HFF-Myc (cell line): Measurements from ENCODE around the gene DIO1.
"Not testable (repeated sequence)": the region's sequence is repeated elsewhere in the genome, so short reads cannot be mapped to it uniquely, and the experiment has no call there.

Experiments used
- DNase-seq: peaks from one replicate; pipeline ENCODE4 v3.0.0-alpha.2; 2011; ENCODE audit warnings: low read depth; ENCODE audit errors: extremely low read depth
- H3K4me3 ChIP-seq: replicated peaks from 2 replicates; pipeline ENCODE4 v1.5.1; 2011; ENCODE audit warnings: low read depth, mild to moderate bottlenecking, control low read depth, low read length
- TF ChIP-seq, protein P1 (sequence below): IDR thresholded peaks from 2 replicates; pipeline ENCODE4 v1.5.1; 2012; ENCODE audit warnings: mild to moderate bottlenecking, low read depth, low read length, control low read depth; ENCODE audit errors: missing control alignments

The DIO1 gene

DNA sequence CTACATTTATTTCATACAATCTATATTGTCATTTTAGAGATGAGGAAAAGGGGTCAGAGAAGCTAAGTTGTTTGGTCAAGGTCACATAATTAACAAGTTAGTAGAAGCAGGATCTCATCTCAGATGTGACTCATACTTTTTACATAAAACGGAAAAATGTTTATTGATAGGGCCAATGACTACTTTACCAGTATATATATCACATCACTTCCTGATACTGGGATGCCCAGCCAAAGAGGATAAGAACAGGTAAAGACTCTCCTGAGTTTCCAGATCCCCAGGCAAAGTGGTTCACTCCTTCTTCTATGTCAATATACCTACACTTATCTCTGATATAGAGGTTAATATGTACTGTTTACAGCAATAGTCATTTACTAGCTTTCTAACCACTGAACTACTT, 25.4 kb upstream of the DIO1 start:
- no peak overlapping the region for H3K4me3 ChIP-seq
- TF ChIP-seq, protein P1, sequence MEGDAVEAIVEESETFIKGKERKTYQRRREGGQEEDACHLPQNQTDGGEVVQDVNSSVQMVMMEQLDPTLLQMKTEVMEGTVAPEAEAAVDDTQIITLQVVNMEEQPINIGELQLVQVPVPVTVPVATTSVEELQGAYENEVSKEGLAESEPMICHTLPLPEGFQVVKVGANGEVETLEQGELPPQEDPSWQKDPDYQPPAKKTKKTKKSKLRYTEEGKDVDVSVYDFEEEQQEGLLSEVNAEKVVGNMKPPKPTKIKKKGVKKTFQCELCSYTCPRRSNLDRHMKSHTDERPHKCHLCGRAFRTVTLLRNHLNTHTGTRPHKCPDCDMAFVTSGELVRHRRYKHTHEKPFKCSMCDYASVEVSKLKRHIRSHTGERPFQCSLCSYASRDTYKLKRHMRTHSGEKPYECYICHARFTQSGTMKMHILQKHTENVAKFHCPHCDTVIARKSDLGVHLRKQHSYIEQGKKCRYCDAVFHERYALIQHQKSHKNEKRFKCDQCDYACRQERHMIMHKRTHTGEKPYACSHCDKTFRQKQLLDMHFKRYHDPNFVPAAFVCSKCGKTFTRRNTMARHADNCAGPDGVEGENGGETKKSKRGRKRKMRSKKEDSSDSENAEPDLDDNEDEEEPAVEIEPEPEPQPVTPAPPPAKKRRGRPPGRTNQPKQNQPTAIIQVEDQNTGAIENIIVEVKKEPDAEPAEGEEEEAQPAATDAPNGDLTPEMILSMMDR, result no peak
- no peak for DNase-seq

DNA sequence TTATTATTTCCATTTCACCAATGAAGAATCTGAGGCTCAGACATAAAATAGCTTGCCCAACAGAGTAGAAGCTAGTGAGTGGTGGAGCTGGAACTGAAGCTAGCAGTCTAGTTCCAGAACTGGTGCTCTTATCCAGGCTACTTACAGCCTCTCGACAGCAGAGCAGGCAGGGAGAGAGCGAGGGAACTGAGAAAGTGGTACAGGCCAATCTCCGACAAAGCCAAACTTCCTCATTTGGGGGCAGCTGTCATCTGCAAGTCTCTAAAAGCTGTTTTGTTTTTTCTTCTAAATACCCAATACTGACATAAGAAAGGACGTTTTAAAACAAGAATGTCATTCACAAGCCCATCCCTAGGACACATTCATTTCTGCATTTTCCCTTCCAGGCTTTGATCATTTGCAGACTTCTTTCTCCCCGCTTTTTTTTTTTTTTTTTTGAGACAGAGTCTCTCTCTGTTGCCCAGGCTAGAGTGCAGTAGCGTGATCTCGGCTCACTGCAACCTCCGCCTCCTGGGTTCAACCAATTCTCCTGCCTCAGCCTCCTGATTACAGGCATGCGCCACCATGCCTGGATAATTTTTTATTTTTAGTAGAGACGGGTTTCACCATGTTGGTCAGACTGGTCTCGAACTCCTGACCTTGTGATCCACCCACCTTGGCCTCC, 24.4 kb upstream of the DIO1 start:
- no peak for DNase-seq
- TF ChIP-seq, protein P1, result no peak
- no peak overlapping the region for H3K4me3 ChIP-seq

DNA sequence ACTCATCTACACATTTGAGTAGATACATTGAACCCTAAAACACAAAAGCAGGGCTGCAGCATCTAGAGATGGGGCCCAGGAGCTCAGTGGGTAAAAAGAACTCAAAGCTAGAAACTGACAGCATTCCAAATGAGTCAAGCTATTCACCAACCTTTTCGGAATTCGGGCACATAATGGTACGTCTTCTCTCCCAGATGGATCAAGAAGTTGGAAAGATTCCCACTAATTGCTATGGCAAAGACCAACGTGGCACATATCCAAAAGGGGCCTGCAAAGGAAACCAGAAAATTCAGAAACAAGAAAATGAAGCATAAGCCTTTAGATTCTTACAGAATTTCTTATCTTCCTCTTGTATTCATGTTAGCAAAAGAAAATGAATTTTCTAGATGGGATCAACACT, 22.8 kb upstream of the DIO1 start:
- no peak overlapping the region for H3K4me3 ChIP-seq
- no peak for DNase-seq
- TF ChIP-seq, protein P1, result no peak

DNA sequence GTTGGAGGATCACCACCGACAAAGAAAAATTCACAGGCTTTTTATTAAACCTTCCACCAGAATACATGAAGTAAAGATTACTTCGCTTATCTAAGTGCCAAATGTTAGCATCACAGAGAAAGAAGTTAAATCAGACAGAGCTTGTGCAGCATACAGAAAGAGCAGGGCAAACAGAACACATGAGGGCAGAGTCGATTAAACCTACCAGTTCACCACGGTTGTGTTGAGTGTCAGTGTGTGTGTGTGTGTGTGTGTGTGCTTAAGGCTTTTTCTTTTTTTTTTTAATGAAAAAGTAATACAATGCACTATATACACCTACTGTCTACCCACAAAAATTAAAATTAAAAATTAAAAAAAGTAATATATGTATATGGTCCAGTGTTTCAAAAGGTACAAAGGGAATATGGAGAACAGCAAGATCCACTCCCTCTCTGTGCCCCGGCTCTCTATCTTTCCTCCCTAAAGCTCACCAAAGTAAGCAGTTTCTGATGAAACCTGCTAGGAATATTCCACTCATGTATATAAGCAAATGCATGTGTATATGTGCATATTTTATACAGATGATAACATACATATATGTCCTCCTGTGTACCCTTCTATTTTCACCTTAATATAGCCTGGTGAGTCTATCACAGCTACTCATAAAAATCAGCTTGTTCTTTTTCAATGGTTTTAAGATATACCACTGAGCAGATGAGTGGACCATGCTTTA, 22.1 kb upstream of the DIO1 start:
- DNase-seq, result no peak
- H3K4me3 ChIP-seq, result no peak overlapping the region
- TF ChIP-seq, protein P1, result no peak

DNA sequence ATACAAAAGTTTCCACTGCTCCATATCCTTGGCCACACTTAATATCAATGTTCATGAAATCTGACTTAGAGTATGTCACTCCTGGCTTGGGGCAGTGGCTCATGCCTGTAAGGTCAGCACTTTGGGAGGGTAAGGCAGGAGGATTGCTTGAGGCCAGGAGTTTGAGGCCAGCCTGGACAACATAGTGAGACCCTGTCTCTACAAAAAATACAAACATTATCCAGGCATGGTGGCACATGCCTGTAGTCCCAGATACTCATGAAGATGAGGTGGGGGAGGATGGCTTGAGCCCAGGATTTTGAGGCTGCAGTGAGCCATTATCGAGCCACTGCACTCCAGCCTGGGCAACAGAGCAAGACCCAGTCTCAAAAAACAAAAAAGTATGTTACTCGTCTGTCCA, 18.8 kb upstream of the DIO1 start:
- not testable (repeated sequence) for DNase-seq, H3K4me3 ChIP-seq

DNA sequence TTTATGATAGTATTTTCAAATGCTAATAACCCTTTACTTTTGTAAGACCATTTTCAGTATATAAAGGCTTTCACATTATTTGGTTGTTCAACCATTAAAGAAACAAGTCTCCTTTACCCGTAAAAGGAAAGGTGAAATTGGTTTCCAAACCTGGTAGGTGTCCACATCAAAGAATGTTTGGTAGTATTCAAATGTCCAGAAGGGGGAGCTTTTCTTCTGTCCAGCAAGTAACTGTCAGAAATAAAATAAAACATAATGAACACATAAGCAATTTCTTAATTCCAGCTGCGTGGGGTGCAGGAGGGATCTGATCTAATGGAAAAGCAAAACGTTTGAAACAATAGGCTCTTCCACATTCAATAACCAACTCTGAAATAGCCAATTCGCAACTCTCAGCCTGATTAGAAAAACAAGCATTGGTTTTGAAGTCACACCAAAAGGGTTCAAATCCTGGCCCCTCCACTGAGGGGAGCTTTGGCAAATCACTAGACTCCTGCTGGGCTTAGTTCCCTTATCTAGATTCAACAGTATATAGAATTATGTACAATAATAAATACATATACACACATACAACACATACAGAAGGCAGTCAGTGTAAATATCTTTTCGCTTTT, 15.4 kb upstream of the DIO1 start:
- TF ChIP-seq, protein P1, result peak; percentile 48
- peak; percentile 19 for DNase-seq
- H3K4me3 ChIP-seq, result no peak overlapping the region

DNA sequence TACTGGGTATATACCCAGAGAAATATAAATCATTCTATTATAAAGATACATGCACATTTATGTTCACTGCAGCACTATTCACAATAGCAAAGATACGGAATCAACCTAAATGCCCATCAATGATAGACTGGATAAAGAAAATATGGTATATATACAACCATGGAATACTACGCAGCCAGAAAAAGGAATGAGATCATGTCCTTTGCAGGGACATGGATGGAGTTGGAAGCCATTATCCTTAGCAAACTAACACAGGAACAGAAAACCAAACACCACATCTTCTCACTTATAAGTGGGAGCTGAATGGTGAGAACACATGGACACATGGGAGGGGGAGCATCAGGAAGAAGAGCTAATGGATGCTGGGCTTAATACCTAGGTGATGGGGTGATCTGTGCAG, 12.1 kb upstream of the DIO1 start:
- H3K4me3 ChIP-seq, DNase-seq: not testable (repeated sequence)

DNA sequence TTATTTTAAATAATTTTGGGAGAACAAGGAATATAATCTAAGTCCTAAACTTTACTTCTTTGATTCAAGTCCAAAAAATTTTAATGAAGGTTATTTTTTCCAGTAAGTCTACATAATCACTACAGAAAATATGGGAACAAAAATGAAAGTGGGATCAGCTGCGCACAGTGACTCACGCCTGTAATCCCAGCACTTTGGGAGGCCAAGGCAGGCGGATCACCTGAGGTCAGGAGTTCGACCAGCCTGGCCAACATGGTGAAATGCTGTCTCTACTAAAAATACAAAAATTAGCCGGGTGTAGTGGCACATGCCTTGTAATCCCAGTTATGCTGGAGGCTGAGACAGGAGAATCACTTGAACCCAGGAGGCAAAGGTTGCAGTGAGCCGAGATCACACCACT, 10.4 kb upstream of the DIO1 start:
- not testable (repeated sequence) for DNase-seq, H3K4me3 ChIP-seq
